Activated naive CD8-positive, alpha-beta T cell treated with anti-CD3 and anti-CD28 coated beads, Interleukin-2, amount 10 ng/mL, durations not matched to agents 7 days and 5 days (primary cell): Measurements from ENCODE around the gene IL16. TPM values are rescaled to one million over a fixed set of nuclear protein-coding genes. Genes with fewer than 3 reads are reported as not detected.

Experiments
- ATAC-seq: fragments of 150-1000 bp; cut with Tn5 transposase; one replicate; pipeline ENCODE4 v1.10.0; 2021; ENCODE audit warnings: low read depth, moderate library complexity
- POLR2A ChIA-PET: fragments of 350-600 bp; sonication (Branson Sonifier 250); formaldehyde crosslinking; loops from one replicate; lab custom pipeline; 2021; ENCODE audit warnings: antibody characterized with exemption; lab: Charles Lee
- DNase-seq: peaks from one replicate; pipeline ENCODE4 v3.0.0; 2021
- H3K27ac Mint-ChIP-seq: one replicate; pipeline ENCODE4 v1.8.0; 2022; ENCODE audit warnings: mild to moderate bottlenecking, mixed read lengths
- H3K27me3 Mint-ChIP-seq: one replicate; pipeline ENCODE4 v1.8.0; 2022; ENCODE audit warnings: mild to moderate bottlenecking, moderate library complexity, mixed read lengths
- H3K36me3 Mint-ChIP-seq: one replicate; pipeline ENCODE4 v1.8.0; 2021; ENCODE audit warnings: mild to moderate bottlenecking, mixed read lengths
- H3K4me1 Mint-ChIP-seq: one replicate; pipeline ENCODE4 v1.8.0; 2021; ENCODE audit warnings: mixed read lengths
- H3K4me3 Mint-ChIP-seq: one replicate; pipeline ENCODE4 v1.8.0; 2022; ENCODE audit warnings: mild to moderate bottlenecking, moderate library complexity, mixed read lengths
- H3K9me3 Mint-ChIP-seq: one replicate; pipeline ENCODE4 v1.8.0; 2021; ENCODE audit warnings: mixed read lengths
- total RNA-seq, 2 experiments: library from RNA; stranded (reverse); gene quantifications; one replicate each; pipeline ENCODE4 v1.2.3, GENCODE V29; 2021

The IL16 gene
- total RNA-seq, 2 experiments from 2014 or later: 281 to 284 TPM

- H3K36me3 Mint-ChIP-seq: no peaks in the 10 kb centered on the region
- no peak for DNase-seq
- no peak for ATAC-seq
- peaks cover 5% of the 10 kb centered on the region for H3K27me3 Mint-ChIP-seq
- peaks cover 4% of the 10 kb centered on the region for H3K4me1 Mint-ChIP-seq
- no peak overlapping the region for H3K4me3 Mint-ChIP-seq
- POLR2A ChIA-PET: no interaction called here
- no peak overlapping the region for H3K27ac Mint-ChIP-seq
- no peaks in the 10 kb centered on the region for H3K9me3 Mint-ChIP-seq
Observed at GRCh38 chr15:81227716-81228115, 31.0 kb downstream of the IL16 start.

DNA sequence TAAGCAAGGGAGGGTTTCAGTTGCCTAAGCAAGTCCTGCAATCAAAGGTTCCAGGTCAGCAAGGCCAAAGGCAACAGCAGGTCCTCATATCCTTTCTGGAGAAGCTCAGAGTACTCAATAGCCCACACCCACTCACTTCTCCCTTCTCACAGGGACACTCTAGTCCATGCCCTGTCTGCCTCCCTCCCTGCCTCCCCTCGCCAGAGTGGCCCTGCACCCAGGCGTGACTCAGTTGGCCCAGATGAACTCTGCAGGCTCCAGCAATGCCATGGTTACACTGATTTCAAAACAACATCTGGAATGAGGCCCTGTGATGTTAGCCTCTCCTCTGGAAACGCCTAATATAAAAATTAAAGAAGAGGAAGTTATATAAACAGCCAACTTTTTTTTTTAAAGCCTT lies 32.9 kb downstream of the IL16 start:
- no peaks in the 10 kb centered on the region for H3K36me3 Mint-ChIP-seq

GRCh38 chr15:81235276-81236123 lies 38.8 kb downstream of the IL16 start:
- POLR2A ChIA-PET: no interaction called here
- Mint-ChIP-seq H3K9me3 (no peaks in the 10 kb centered on the region), H3K36me3 (no peaks in the 10 kb centered on the region), H3K27me3 (peaks cover 2% of the 10 kb centered on the region), H3K4me3 (no peak overlapping the region), H3K27ac (no peak overlapping the region), H3K4me1 (peaks cover 1% of the 10 kb centered on the region)
- DNase-seq: no peak
- no peak for ATAC-seq

More for the DNA sequence above, 32.9 kb downstream of the IL16 start:
- POLR2A ChIA-PET: no interaction called here
- no peak for DNase-seq
- no peaks in the 10 kb centered on the region for H3K4me1 Mint-ChIP-seq
- ATAC-seq: no peak
- no peaks in the 10 kb centered on the region for H3K9me3 Mint-ChIP-seq
- H3K27ac Mint-ChIP-seq: no peak overlapping the region
- H3K4me3 Mint-ChIP-seq: no peak overlapping the region
- H3K27me3 Mint-ChIP-seq: peaks cover 5% of the 10 kb centered on the region

DNA sequence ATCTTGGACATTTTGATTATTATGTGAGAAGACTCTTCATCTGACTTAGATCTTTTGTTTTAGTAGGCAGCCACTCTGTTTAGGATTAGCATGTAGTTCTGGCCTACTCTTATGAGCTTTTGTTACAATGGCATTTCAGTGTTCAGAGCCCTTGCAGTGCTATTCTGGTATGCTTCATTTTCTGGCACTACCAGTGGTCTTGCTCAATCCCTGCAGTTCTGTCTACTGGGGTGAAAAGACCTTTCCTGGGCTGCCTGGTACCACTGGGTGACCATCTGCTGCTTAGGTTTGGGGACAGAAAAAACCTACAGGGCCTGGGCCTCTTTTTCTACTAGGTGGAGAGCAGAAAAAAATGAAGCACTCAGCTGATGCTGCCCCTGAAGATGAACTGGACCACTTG lies 42.5 kb downstream of the IL16 start:
- H3K4me1 Mint-ChIP-seq: peaks cover 1% of the 10 kb centered on the region
- peaks cover 3% of the 10 kb centered on the region for H3K27me3 Mint-ChIP-seq
- ATAC-seq (no peak), DNase-seq (no peak)
- POLR2A ChIA-PET: no interaction called here
- no peak overlapping the region for H3K4me3 Mint-ChIP-seq
- H3K36me3 Mint-ChIP-seq: peaks cover 2% of the 10 kb centered on the region
- H3K27ac Mint-ChIP-seq: no peak overlapping the region
- H3K9me3 Mint-ChIP-seq: peaks cover 3% of the 10 kb centered on the region

DNA sequence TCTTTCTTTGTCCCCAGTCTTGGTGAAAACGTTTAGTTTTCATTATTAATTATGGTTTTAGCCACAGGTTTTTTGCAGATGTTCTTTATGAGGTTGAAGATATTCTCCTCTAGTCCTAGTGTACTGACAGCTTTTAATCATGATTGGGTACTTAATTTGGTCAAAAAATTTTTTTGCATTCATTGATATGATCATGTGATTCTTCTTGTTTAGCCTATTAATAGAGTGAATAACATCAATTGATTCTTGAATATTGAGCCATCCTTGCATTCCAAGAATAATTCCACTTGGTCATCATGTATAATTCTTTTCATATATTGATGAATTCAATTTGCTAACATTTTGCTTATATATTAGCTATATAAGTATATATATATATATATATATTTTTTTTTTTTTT lies 46.1 kb downstream of the IL16 start:
- H3K36me3 Mint-ChIP-seq: peaks cover 3% of the 10 kb centered on the region
- H3K4me3 Mint-ChIP-seq: no peak overlapping the region
- POLR2A ChIA-PET: no interaction called here
- peaks cover 19% of the 10 kb centered on the region for H3K27me3 Mint-ChIP-seq
- ATAC-seq (no peak), DNase-seq (no peak)
- H3K4me1 Mint-ChIP-seq: no peaks in the 10 kb centered on the region
- no peak overlapping the region for H3K27ac Mint-ChIP-seq
- H3K9me3 Mint-ChIP-seq: peaks cover 6% of the 10 kb centered on the region

- H3K9me3 Mint-ChIP-seq: peaks cover 6% of the 10 kb centered on the region
- no peak for DNase-seq
- ATAC-seq: no peak
- POLR2A ChIA-PET: no interaction called here
- no peaks in the 10 kb centered on the region for H3K4me1 Mint-ChIP-seq
- no peak overlapping the region for H3K27ac Mint-ChIP-seq
- H3K36me3 Mint-ChIP-seq: peaks cover 3% of the 10 kb centered on the region
- H3K27me3 Mint-ChIP-seq: peaks cover 21% of the 10 kb centered on the region
- no peak overlapping the region for H3K4me3 Mint-ChIP-seq
Observed at GRCh38 chr15:81244306-81244705, 47.6 kb downstream of the IL16 start.

DNA sequence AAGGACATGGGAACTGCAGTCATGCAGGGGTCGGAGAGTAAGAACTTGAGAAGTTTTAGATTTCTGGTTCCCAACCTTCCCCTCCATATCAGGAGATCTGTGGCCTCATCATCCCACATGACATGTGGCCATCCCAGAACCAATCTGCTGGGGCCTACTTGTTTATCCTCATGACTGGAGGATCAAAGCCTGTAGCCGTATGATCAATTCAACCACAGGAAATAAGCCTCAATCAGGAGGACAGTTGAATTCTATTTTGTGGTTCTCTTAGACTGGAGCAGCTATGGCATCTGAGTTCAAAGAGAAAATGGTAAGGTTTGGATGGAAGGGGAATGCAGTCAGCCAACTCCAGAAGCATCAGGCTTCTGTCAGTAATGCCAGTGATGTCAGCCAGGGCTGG lies 57.2 kb downstream of the IL16 start:
- Mint-ChIP-seq H3K27me3 (peaks cover 7% of the 10 kb centered on the region), H3K9me3 (no peaks in the 10 kb centered on the region), H3K4me3 (no peak overlapping the region), H3K36me3 (no peaks in the 10 kb centered on the region), H3K4me1 (peaks cover 6% of the 10 kb centered on the region), H3K27ac (no peak overlapping the region)
- ATAC-seq (no peak), DNase-seq (no peak)
- POLR2A ChIA-PET: no interaction called here

GRCh38 chr15:81254277-81254915 lies 57.7 kb downstream of the IL16 start:
- H3K27ac Mint-ChIP-seq: no peak overlapping the region
- no peak for ATAC-seq
- H3K36me3 Mint-ChIP-seq: no peaks in the 10 kb centered on the region
- no peak for DNase-seq
- H3K27me3 Mint-ChIP-seq: peaks cover 7% of the 10 kb centered on the region
- H3K4me3 Mint-ChIP-seq: no peak overlapping the region
- POLR2A ChIA-PET: no interaction called here
- H3K9me3 Mint-ChIP-seq: no peaks in the 10 kb centered on the region
- H3K4me1 Mint-ChIP-seq: peaks cover 6% of the 10 kb centered on the region

- POLR2A ChIA-PET: no interaction called here
Observed at GRCh38 chr15:81254916-81255290, 58.2 kb downstream of the IL16 start.

GRCh38 chr15:81255315-81255957 lies 58.8 kb downstream of the IL16 start:
- H3K4me3 Mint-ChIP-seq: no peak overlapping the region
- no peaks in the 10 kb centered on the region for H3K9me3 Mint-ChIP-seq
- POLR2A ChIA-PET: no interaction called here
- no peaks in the 10 kb centered on the region for H3K36me3 Mint-ChIP-seq
- H3K4me1 Mint-ChIP-seq: peaks cover 6% of the 10 kb centered on the region
- peaks cover 7% of the 10 kb centered on the region for H3K27me3 Mint-ChIP-seq
- DNase-seq: no peak
- H3K27ac Mint-ChIP-seq: no peak overlapping the region
- ATAC-seq: no peak

More at GRCh38 chr15:81254916-81255290, 58.2 kb downstream of the IL16 start:
- Mint-ChIP-seq H3K27me3 (peaks cover 7% of the 10 kb centered on the region), H3K36me3 (no peaks in the 10 kb centered on the region), H3K4me1 (peaks cover 6% of the 10 kb centered on the region), H3K4me3 (no peak overlapping the region), H3K27ac (no peak overlapping the region), H3K9me3 (no peaks in the 10 kb centered on the region)
- DNase-seq: no peak
- no peak for ATAC-seq

GRCh38 chr15:81255958-81256320 lies 59.3 kb downstream of the IL16 start:
- peaks cover 7% of the 10 kb centered on the region for H3K27me3 Mint-ChIP-seq
- POLR2A ChIA-PET: no interaction called here

GRCh38 chr15:81256916-81257315 lies 60.2 kb downstream of the IL16 start:
- no peak for ATAC-seq
- no peak overlapping the region for H3K4me3 Mint-ChIP-seq

More at GRCh38 chr15:81255958-81256320, 59.3 kb downstream of the IL16 start:
- H3K9me3 Mint-ChIP-seq: no peaks in the 10 kb centered on the region
- no peak overlapping the region for H3K4me3 Mint-ChIP-seq
- no peaks in the 10 kb centered on the region for H3K36me3 Mint-ChIP-seq
- no peak for ATAC-seq
- no peak overlapping the region for H3K27ac Mint-ChIP-seq
- peaks cover 6% of the 10 kb centered on the region for H3K4me1 Mint-ChIP-seq
- no peak for DNase-seq

GRCh38 chr15:81257435-81257834 lies 60.8 kb downstream of the IL16 start:
- Mint-ChIP-seq H3K4me1 (peaks cover 6% of the 10 kb centered on the region), H3K4me3 (no peak overlapping the region), H3K27ac (no peak overlapping the region), H3K36me3 (no peaks in the 10 kb centered on the region), H3K9me3 (no peaks in the 10 kb centered on the region), H3K27me3 (peaks cover 7% of the 10 kb centered on the region)
- DNase-seq (no peak), ATAC-seq (no peak)
- POLR2A ChIA-PET: no interaction called here

More at GRCh38 chr15:81256916-81257315, 60.2 kb downstream of the IL16 start:
- Mint-ChIP-seq H3K36me3 (no peaks in the 10 kb centered on the region), H3K27ac (no peak overlapping the region), H3K9me3 (no peaks in the 10 kb centered on the region), H3K27me3 (peaks cover 7% of the 10 kb centered on the region), H3K4me1 (peaks cover 6% of the 10 kb centered on the region)
- DNase-seq: no peak
- POLR2A ChIA-PET: no interaction called here
